ENCODE data around the gene PPIAL4G. TPM values are rescaled to one million over a fixed set of nuclear protein-coding genes. Genes with fewer than 3 reads are reported as not detected.
A peak's percentile ranks its signal among the peaks of the same experiment; 100 is the strongest.
"Not testable (repeated sequence)": the region's sequence is repeated elsewhere in the genome, so short reads cannot be mapped to it uniquely, and the experiment has no call there.

PPIAL4G gene
- total RNA-seq, 1 experiment from 2014 or later, result not detected

DNA sequence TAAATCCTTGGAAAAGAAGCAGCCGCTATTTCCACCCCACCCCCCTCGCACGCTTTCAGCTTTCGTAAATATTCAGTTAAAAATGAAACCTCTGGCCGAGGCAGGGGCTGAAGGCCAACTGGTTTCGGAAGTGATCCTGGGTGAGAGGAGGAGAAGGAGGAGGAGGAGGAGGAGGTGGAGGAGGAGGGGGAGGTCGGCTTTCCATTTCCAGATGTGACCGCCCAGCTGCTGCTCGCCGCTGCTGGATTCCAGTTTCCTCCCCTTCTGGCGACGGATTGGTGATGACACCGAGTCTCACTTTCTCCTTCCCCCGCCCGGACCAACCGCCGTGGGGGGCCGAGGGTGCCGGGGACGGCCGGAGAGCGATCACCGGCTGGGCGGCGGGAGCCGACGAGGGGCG lies 23.4 kb downstream of the PPIAL4G start:
- intact Hi-C loops (cut with micrococcal nuclease; ENCODE audit: unreplicated experiment); H3K36me3 ChIP-seq (ENCODE audit: control insufficient read depth, insufficient read depth, low read length); H3K27ac ChIP-seq (ENCODE audit: low read length); POLR2A ChIA-PET; CTCF ChIA-PET; DNase-seq (ENCODE audit: low read depth, low spot score); ATAC-seq; H3K27me3 ChIP-seq (ENCODE audit: control insufficient read depth, insufficient read depth, low read length); in situ Hi-C loops (cut with HindIII; ENCODE audit: low pct_unique_long_range_greater_than_20kb, low sequenced_read_pairs); H3K9me3 ChIP-seq (ENCODE audit: control insufficient read depth, insufficient read depth, low read depth, low read length); H3K4me1 ChIP-seq (ENCODE audit: control insufficient read depth, insufficient read depth, low read length): not testable (repeated sequence)
- BruUV-seq (replicated peaks), result TSS peak; percentile 76
- H3K4me3 ChIP-seq (ENCODE audit: low read depth in 2 of 2, low read length in 2 of 2), result peak overlapping the region; percentile 43 to 53

DNA sequence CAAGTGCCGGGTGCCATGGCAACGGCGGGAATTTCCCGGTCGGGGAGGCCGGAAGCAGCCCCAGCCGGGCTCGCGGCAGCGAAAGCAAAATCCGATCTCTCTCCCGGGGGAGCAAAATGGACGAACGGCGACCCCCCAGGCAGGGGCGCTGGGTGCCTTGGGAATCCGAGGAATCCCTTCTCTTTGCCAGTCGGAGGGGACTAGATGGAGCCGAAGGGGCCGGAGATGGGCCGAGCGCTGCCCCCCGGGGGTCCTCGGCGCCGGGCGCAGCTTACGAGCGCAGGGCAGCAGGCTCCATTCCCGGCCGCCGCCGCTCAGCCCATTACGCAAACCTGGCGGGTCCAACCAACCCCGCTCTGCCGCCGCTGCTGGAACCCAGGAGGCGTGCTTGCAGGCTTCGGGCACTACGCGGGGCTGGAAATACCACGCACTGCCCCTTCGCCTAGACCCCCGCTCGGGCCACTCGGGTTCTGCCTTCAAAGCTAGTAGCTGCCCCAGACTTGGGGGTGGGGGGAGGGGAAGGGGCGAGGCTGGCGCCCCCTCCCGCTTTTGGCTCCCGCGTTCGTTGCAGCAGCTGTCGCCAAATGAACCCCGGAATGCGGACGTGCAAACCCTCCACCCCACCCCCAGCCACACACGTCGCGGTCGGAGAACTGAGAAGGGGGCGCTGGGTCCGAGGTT lies 24.1 kb downstream of the PPIAL4G start:
- in situ Hi-C loops (cut with HindIII; ENCODE audit: low pct_unique_long_range_greater_than_20kb, low sequenced_read_pairs); intact Hi-C loops (cut with micrococcal nuclease; ENCODE audit: unreplicated experiment); CTCF ChIA-PET; H3K36me3 ChIP-seq (ENCODE audit: control insufficient read depth, insufficient read depth, low read length); H3K4me1 ChIP-seq (ENCODE audit: control insufficient read depth, insufficient read depth, low read length); ATAC-seq; DNase-seq (ENCODE audit: low read depth, low spot score); H3K27me3 ChIP-seq (ENCODE audit: control insufficient read depth, insufficient read depth, low read length); BruUV-seq (replicated peaks); POLR2A ChIA-PET; H3K9me3 ChIP-seq (ENCODE audit: control insufficient read depth, insufficient read depth, low read depth, low read length): not testable (repeated sequence)
- Histone ChIP-seq H3K27ac (ENCODE audit: low read length) (peak overlapping the region; percentile 48; the same call in 1 of the 2 replicates), H3K4me3 (ENCODE audit: low read depth in 2 of 2, low read length in 2 of 2) (peak overlapping the region; percentile 43 to 53)

DNA sequence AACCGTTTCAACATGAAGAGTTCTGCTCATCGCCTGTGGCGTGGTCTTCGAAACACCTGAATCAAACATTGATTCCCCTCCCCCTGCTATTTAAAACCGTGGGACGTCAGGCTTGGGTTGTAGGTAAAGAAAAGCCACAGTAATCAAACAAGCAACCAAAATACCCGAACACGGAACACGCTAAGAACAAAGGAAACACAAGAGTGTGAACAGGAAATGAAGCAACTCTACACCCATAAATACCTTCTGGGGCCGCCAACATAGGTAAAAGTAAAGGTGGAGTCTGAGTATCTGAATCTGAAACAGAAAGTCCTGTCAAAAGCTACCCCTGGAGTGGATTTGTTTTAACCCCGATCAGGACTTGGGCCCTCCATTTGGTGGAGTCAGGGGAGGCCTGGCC lies 24.7 kb downstream of the PPIAL4G start:
- H3K9me3 ChIP-seq (ENCODE audit: control insufficient read depth, insufficient read depth, low read depth, low read length); DNase-seq (ENCODE audit: low read depth, low spot score); intact Hi-C loops (cut with micrococcal nuclease; ENCODE audit: unreplicated experiment); ATAC-seq; BruUV-seq (replicated peaks); POLR2A ChIA-PET; H3K36me3 ChIP-seq (ENCODE audit: control insufficient read depth, insufficient read depth, low read length); in situ Hi-C loops (cut with HindIII; ENCODE audit: low pct_unique_long_range_greater_than_20kb, low sequenced_read_pairs); H3K27me3 ChIP-seq (ENCODE audit: control insufficient read depth, insufficient read depth, low read length); H3K4me1 ChIP-seq (ENCODE audit: control insufficient read depth, insufficient read depth, low read length); CTCF ChIA-PET: not testable (repeated sequence)
- Histone ChIP-seq H3K4me3 (ENCODE audit: low read depth in 2 of 2, low read length in 2 of 2) (peak overlapping the region; percentile 43 to 53), H3K27ac (ENCODE audit: low read length) (peak overlapping the region; percentile 69)

DNA sequence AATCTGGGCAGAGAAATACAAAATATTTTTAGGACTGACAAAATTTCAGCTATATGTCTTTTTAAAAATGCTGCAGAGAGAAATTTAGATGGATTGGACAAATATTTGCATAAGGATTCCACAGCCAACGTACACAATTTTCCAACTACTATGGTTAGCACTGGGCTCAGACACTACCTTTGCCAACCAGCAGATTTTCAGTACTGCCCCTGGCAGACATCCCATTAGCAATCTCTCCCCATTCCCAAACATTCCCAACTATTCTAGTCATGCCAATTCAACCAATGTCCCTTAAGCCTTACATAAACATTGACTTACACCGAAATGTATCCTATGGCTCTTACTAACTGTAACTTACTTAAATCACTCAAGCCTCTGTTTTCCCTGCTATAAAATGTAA lies 30.3 kb downstream of the PPIAL4G start:
- H3K4me3 ChIP-seq (ENCODE audit: low read depth in 2 of 2, low read length in 2 of 2); ATAC-seq; H3K36me3 ChIP-seq (ENCODE audit: control insufficient read depth, insufficient read depth, low read length); intact Hi-C loops (cut with micrococcal nuclease; ENCODE audit: unreplicated experiment); H3K27me3 ChIP-seq (ENCODE audit: control insufficient read depth, insufficient read depth, low read length); in situ Hi-C loops (cut with HindIII; ENCODE audit: low pct_unique_long_range_greater_than_20kb, low sequenced_read_pairs); POLR2A ChIA-PET; H3K9me3 ChIP-seq (ENCODE audit: control insufficient read depth, insufficient read depth, low read depth, low read length); CTCF ChIA-PET; BruUV-seq (replicated peaks); H3K27ac ChIP-seq (ENCODE audit: low read length); H3K4me1 ChIP-seq (ENCODE audit: control insufficient read depth, insufficient read depth, low read length): not testable (repeated sequence)
- DNase-seq (ENCODE audit: low read depth, low spot score), result peak; percentile 41

DNA sequence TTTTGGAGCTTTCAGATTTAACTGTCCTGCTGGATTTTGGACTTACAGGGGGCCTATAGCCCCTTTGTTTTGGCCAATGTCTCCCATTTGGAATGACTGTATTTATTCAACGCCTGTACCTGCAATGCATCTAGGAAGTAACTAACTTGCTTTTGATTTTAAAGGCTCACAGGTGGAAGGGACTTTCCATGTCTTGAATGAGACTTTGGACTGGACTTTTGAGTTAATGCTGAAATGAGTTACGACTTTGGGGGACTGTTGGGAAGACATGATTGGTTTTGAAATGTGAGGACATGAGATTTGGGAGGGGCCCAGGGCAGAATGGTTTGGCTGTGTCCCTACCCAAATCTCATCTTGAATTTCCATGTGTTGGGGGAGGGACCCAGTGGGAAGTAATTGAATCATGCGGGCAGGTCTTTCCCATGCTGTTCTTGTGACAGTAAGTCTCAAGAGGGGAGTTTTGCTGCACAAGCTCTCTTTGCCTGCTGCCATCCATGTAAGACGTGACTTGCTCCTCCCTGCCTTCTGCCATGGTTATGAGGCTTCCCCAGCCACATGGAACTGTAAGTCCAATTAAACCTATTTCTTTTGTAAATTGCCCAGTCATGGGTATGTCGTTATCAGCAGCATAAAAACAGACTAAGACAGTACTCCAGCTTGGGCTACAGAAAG lies 43.3 kb downstream of the PPIAL4G start:
- H3K27me3 ChIP-seq (ENCODE audit: control insufficient read depth, insufficient read depth, low read length); DNase-seq (ENCODE audit: low read depth, low spot score); POLR2A ChIA-PET; ATAC-seq; in situ Hi-C loops (cut with HindIII; ENCODE audit: low pct_unique_long_range_greater_than_20kb, low sequenced_read_pairs); H3K4me3 ChIP-seq (ENCODE audit: low read depth in 2 of 2, low read length in 2 of 2); H3K4me1 ChIP-seq (ENCODE audit: control insufficient read depth, insufficient read depth, low read length); BruUV-seq (replicated peaks); intact Hi-C loops (cut with micrococcal nuclease; ENCODE audit: unreplicated experiment); H3K27ac ChIP-seq (ENCODE audit: low read length); CTCF ChIA-PET; H3K9me3 ChIP-seq (ENCODE audit: control insufficient read depth, insufficient read depth, low read depth, low read length); H3K36me3 ChIP-seq (ENCODE audit: control insufficient read depth, insufficient read depth, low read length): not testable (repeated sequence)

All from Panc1 (cell line).